ENCODE measurements around the gene FAM149B1. TPM values are rescaled to one million over a fixed set of nuclear protein-coding genes. Genes with fewer than 3 reads are reported as not detected.
"Not testable (repeated sequence)": the region's sequence is repeated elsewhere in the genome, so short reads cannot be mapped to it uniquely, and the experiment has no call there.

FAM149B1 gene
- total and polyA plus RNA-seq, 9 donors = 17.9 to 26.7 (median 22.8) TPM

DNA sequence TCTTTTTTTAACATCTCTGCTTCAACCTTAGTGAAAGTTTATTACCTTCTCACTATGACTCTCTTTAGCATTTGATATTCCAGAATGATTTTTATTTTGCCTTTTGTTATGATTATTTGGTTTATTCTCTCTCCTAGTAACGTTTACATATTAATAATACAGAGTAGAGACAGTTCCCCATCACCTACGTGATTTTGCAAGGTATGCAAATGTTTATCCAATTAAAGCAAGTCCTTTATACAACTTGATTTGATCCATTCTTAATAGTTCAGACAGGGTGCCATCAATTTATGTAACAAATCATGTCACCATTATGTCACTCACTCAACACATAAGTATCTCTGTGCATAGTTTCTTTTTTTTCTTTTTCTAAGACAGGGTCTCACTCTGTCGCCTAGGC, 26.3 kb upstream of the FAM149B1 start:
- no peaks in the 10 kb centered on the region for H3K27me3 ChIP-seq (ENCODE audit: control insufficient read depth, insufficient read depth, low read length)
- H3K36me3 ChIP-seq (ENCODE audit: control insufficient read depth, insufficient read depth, low read length) = peaks cover 60% of the 10 kb centered on the region
- DNase-seq = no peak
- no peaks in the 10 kb centered on the region for H3K4me1 ChIP-seq (ENCODE audit: control insufficient read depth, insufficient read depth, low read length)
- no peak overlapping the region for H3K4me3 ChIP-seq (ENCODE audit: low read length)
- WGBS (ENCODE audit: insufficient coverage) = 80% methylated on average over 1 of the region's 3 CpGs
- H3K9me3 ChIP-seq (replicated peaks; ENCODE audit: control insufficient read depth, low read depth, low read length) = no peaks in the 10 kb centered on the region
- H3K27ac ChIP-seq (ENCODE audit: low read length) = no peak overlapping the region

DNA sequence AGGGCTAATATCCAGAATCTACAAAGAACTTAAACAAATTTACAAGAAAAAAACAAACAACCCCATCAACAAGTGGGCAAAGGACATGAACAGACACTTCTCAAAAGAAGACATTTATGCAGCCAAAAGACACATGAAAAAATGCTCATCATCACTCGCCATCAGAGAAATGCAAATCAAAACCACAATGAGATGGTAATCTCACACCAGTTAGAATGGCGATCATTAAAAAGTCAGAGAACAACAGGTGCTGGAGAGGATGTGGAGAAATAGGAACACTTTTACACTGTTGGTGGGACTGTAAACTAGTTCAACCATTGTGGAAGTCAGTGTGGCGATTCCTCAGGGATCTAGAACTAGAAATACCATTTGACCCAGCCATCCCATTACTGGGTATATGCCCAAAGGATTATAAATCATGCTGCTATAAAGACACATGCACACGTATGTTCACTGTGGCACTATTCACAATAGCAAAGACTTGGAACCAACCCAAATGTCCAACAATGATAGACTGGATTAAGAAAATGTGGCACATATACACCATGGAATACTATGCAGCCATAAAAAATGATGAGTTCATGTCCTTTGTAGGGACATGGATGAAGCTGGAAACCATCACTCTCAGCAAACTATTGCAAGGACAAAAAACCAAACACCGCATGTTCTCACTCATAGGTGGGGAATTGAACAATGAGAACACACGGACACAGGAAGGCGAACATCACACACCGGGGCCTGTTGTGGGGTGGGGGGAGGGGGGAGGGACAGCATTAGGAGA, 17.1 kb upstream of the FAM149B1 start:
- not testable (repeated sequence) for H3K4me3 ChIP-seq (ENCODE audit: low read length); H3K27me3 ChIP-seq (ENCODE audit: control insufficient read depth, insufficient read depth, low read length); H3K9me3 ChIP-seq (replicated peaks; ENCODE audit: control insufficient read depth, low read depth, low read length); H3K4me1 ChIP-seq (ENCODE audit: control insufficient read depth, insufficient read depth, low read length); H3K27ac ChIP-seq (ENCODE audit: low read length); DNase-seq
- WGBS (ENCODE audit: insufficient coverage) = no CpG with 5 or more reads among the region's 8 CpGs
- peaks cover 36% of the 10 kb centered on the region for H3K36me3 ChIP-seq (ENCODE audit: control insufficient read depth, insufficient read depth, low read length)

DNA sequence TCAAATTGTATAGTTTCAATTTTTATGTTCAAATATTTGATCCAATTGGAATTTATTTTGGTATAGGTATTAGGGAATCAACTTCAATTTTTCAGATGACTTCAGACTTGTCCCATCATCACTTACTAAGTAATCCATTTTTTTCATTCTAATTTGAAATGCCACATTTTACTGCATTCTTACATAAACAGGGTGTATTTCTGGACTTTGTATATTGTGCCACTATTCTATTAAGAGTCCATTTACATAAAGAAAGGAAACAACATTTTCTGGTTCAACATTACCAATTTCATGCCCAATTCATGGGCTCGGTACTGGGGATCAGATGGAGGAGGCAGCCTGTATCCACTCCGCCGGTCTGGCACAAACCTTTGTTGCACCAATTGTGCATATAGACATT, 15.9 kb upstream of the FAM149B1 start:
- Histone ChIP-seq H3K4me3 (ENCODE audit: low read length) (no peak overlapping the region), H3K27me3 (ENCODE audit: control insufficient read depth, insufficient read depth, low read length) (no peaks in the 10 kb centered on the region), H3K9me3 (replicated peaks; ENCODE audit: control insufficient read depth, low read depth, low read length) (no peaks in the 10 kb centered on the region), H3K4me1 (ENCODE audit: control insufficient read depth, insufficient read depth, low read length) (no peaks in the 10 kb centered on the region), H3K27ac (ENCODE audit: low read length) (no peak overlapping the region), H3K36me3 (ENCODE audit: control insufficient read depth, insufficient read depth, low read length) (peaks cover 30% of the 10 kb centered on the region)
- 80% methylated on average over 1 of the region's 3 CpGs for WGBS (ENCODE audit: insufficient coverage)
- DNase-seq = no peak

DNA sequence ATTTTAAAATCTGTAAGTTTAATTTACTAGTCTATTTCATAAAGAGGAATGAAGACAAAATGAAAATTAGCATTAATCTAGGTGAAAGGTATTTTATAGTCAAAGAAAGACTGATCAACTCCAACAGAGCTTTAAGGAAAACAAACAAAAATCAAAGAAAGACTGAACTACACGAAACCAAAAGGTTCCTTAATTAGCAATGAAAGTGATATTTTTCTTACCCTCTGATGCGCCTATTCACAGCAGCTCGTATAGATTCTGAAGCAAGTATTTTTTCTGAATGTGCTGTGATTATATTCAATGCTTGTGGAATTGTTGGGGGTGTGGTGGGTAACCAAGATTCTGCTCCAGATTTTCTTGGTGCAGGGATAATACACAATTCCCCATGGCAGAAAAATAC, 11.9 kb upstream of the FAM149B1 start:
- Histone ChIP-seq H3K27me3 (ENCODE audit: control insufficient read depth, insufficient read depth, low read length) (no peaks in the 10 kb centered on the region), H3K4me3 (ENCODE audit: low read length) (no peak overlapping the region), H3K36me3 (ENCODE audit: control insufficient read depth, insufficient read depth, low read length) (peaks cover 31% of the 10 kb centered on the region), H3K9me3 (replicated peaks; ENCODE audit: control insufficient read depth, low read depth, low read length) (no peaks in the 10 kb centered on the region), H3K27ac (ENCODE audit: low read length) (no peak overlapping the region), H3K4me1 (ENCODE audit: control insufficient read depth, insufficient read depth, low read length) (no peaks in the 10 kb centered on the region)
- no CpG with 5 or more reads among the region's 3 CpGs for WGBS (ENCODE audit: insufficient coverage)
- no peak for DNase-seq

DNA sequence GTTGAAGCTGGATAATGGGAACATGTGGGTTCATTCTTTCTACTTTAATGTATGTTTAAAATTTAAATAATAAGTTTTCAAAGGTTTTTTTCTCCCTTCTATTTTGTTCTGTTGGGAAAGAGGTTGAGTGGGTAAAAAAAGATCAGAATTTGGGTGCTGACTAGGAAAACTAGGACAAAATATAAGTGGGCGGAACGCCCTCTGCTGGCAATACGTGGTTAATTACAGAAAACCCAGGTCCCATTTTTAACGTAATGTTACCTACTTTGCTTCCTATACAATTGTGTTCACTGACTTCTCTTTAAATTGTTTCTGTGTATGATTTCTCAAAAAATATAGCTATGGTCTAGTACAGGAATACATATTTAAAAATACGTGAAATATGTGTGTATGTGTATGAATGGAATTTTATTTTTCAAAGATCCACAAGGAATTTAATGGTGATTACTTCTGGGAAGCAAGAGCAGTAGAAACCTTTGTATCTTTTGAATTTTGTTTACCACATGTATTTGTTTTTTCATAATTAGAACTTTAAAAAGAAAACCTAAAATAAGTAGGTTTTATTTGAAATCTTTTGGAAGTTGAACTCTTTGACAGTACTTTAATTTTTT, 8.8 kb upstream of the FAM149B1 start:
- H3K9me3 ChIP-seq (replicated peaks; ENCODE audit: control insufficient read depth, low read depth, low read length) = no peaks in the 10 kb centered on the region
- no peaks in the 10 kb centered on the region for H3K27me3 ChIP-seq (ENCODE audit: control insufficient read depth, insufficient read depth, low read length)
- H3K4me3 ChIP-seq (ENCODE audit: low read length) = no peak overlapping the region
- peak; percentile 67 for DNase-seq
- no peaks in the 10 kb centered on the region for H3K4me1 ChIP-seq (ENCODE audit: control insufficient read depth, insufficient read depth, low read length)
- WGBS (ENCODE audit: insufficient coverage) = 0% methylated on average over 1 of the region's 5 CpGs
- no peak overlapping the region for H3K27ac ChIP-seq (ENCODE audit: low read length)
- peaks cover 35% of the 10 kb centered on the region for H3K36me3 ChIP-seq (ENCODE audit: control insufficient read depth, insufficient read depth, low read length)

DNA sequence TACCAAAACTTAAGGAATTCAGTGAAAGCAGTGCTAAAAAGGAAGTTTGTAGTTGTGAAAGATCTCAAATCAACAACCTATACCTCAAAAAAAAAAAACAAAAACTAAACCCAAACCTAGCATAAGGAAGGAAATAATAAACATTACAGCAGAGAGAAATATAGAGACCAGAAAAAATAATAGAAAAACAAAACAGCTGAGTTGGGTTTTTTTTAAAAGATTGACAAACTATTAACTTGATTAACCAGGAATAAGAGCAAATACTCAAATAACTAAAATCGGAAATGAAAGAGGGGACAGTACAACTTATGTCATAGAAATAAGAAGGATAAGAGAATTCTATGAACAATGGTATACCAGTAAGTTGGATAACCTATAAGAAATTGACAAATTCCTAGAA, 6.8 kb upstream of the FAM149B1 start:
- Histone ChIP-seq H3K27ac (ENCODE audit: low read length) (no peak overlapping the region), H3K36me3 (ENCODE audit: control insufficient read depth, insufficient read depth, low read length) (peaks cover 29% of the 10 kb centered on the region), H3K4me1 (ENCODE audit: control insufficient read depth, insufficient read depth, low read length) (no peaks in the 10 kb centered on the region), H3K4me3 (ENCODE audit: low read length) (no peak overlapping the region), H3K9me3 (replicated peaks; ENCODE audit: control insufficient read depth, low read depth, low read length) (no peaks in the 10 kb centered on the region), H3K27me3 (ENCODE audit: control insufficient read depth, insufficient read depth, low read length) (no peaks in the 10 kb centered on the region)
- DNase-seq = no peak
- WGBS (ENCODE audit: insufficient coverage) = no CpG with 5 or more reads among the region's 1 CpG

DNA sequence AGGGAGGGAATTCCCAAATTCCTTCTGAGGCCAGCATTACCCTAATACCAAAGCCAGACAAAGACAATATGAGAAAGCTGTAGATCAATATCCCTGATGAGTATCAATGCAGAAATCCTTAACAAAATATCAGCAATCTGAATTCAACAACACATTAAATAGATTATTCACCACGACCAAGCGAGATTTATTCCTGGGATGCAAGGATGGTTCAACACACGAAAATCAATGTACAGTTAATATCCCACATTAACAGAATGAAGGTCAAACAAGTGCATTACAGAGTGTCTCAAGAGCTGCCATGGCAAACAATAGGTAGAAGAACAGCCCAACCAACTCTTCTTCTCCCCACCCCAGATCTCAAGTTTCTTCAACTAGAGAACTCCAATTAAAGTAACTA, 6.3 kb upstream of the FAM149B1 start:
- Histone ChIP-seq H3K9me3 (replicated peaks; ENCODE audit: control insufficient read depth, low read depth, low read length) (no peaks in the 10 kb centered on the region), H3K27ac (ENCODE audit: low read length) (no peak overlapping the region), H3K36me3 (ENCODE audit: control insufficient read depth, insufficient read depth, low read length) (peaks cover 24% of the 10 kb centered on the region), H3K4me3 (ENCODE audit: low read length) (no peak overlapping the region), H3K4me1 (ENCODE audit: control insufficient read depth, insufficient read depth, low read length) (no peaks in the 10 kb centered on the region), H3K27me3 (ENCODE audit: control insufficient read depth, insufficient read depth, low read length) (no peaks in the 10 kb centered on the region)
- DNase-seq = no peak
- WGBS (ENCODE audit: insufficient coverage) = 90% methylated on average over 2 of the region's 3 CpGs

DNA sequence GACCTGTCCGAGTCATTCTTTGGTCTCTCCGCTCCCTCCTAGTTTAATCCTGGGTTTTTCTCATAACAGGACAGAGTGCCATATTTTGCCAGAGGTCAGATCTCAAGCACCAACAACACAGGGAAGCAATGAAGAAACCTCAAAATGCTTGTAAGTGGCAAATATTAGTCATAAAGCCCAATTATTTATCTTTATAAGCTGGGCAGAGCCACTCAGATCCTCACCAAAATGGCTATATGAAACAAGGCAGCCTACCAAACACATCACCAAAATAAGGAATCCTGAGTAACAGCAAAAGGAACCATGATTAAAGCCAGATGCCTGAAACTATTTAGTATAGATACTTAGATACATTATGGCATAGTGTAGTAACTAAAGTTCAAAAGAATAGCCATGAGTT, 4.8 kb upstream of the FAM149B1 start:
- peaks cover 21% of the 10 kb centered on the region for H3K36me3 ChIP-seq (ENCODE audit: control insufficient read depth, insufficient read depth, low read length)
- no peak overlapping the region for H3K27ac ChIP-seq (ENCODE audit: low read length)
- H3K27me3 ChIP-seq (ENCODE audit: control insufficient read depth, insufficient read depth, low read length) = no peaks in the 10 kb centered on the region
- H3K4me1 ChIP-seq (ENCODE audit: control insufficient read depth, insufficient read depth, low read length) = no peaks in the 10 kb centered on the region
- WGBS (ENCODE audit: insufficient coverage) = 93% methylated on average over 2 of the region's 2 CpGs
- no peaks in the 10 kb centered on the region for H3K9me3 ChIP-seq (replicated peaks; ENCODE audit: control insufficient read depth, low read depth, low read length)
- DNase-seq = no peak
- H3K4me3 ChIP-seq (ENCODE audit: low read length) = no peak overlapping the region

DNA sequence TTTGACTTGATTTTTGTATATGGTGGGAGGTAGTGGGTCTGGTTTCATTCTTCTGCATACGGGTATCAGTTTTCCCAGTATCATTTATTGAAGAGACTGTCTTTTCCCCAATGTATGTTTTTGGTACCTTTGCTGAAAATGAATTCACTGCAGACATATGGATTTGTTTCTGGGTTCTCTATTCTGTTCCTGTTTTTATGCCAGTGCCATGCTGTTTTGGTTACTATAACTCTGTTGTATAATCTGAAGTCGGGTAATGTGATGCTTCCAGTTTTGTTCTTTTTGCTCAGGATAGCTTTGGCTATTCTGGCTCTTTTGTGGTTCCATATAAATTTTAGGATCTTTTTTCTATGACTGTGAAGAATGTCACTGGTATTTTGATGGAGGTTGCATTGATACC, 947 bp upstream of the FAM149B1 start:
- peak overlapping the region; percentile 93 for H3K4me3 ChIP-seq (ENCODE audit: low read length)
- H3K27me3 ChIP-seq (ENCODE audit: control insufficient read depth, insufficient read depth, low read length) = no peaks in the 10 kb centered on the region
- WGBS (ENCODE audit: insufficient coverage) = no CpG with 5 or more reads among the region's 2 CpGs
- no peaks in the 10 kb centered on the region for H3K9me3 ChIP-seq (replicated peaks; ENCODE audit: control insufficient read depth, low read depth, low read length)
- peak overlapping the region; percentile 100 for H3K27ac ChIP-seq (ENCODE audit: low read length)
- peaks cover 8% of the 10 kb centered on the region for H3K4me1 ChIP-seq (ENCODE audit: control insufficient read depth, insufficient read depth, low read length)
- peaks cover 14% of the 10 kb centered on the region for H3K36me3 ChIP-seq (ENCODE audit: control insufficient read depth, insufficient read depth, low read length)
- no peak for DNase-seq

DNA sequence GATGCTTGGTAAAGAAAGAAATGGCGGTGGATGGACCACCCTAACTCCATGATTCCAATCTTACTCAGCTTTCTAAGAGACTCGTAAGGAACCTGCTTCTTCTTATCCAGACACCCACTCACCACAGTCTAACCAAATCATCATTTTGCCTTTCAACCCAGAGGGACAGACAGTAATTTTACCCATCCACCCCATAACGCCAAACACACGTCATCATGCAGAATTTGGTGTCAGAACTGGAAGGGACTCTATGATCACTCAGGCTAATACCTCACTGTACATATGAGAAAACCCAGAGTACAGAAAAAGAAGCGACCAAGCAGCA, 499 bp upstream of the FAM149B1 start:
- peaks cover 8% of the 10 kb centered on the region for H3K4me1 ChIP-seq (ENCODE audit: control insufficient read depth, insufficient read depth, low read length)
- no peak for DNase-seq
- peak overlapping the region; percentile 93 for H3K4me3 ChIP-seq (ENCODE audit: low read length)
- peaks cover 10% of the 10 kb centered on the region for H3K36me3 ChIP-seq (ENCODE audit: control insufficient read depth, insufficient read depth, low read length)
- peak overlapping the region; percentile 100 for H3K27ac ChIP-seq (ENCODE audit: low read length)
- WGBS (ENCODE audit: insufficient coverage) = 6% methylated on average over 4 of the region's 5 CpGs
- no peaks in the 10 kb centered on the region for H3K9me3 ChIP-seq (replicated peaks; ENCODE audit: control insufficient read depth, low read depth, low read length)
- H3K27me3 ChIP-seq (ENCODE audit: control insufficient read depth, insufficient read depth, low read length) = no peaks in the 10 kb centered on the region

Measured in muscle of leg (tissue), 11 donors.